CD4-positive, alpha-beta T cell (primary cell): ENCODE measurements around the gene TANK. TPM values are rescaled to one million over a fixed set of nuclear protein-coding genes. Genes with fewer than 3 reads are reported as not detected.

ENCODE experiments used
- ATAC-seq: fragments of 200-7000 bp; cut with Tn5 transposase; one replicate; pipeline ENCODE4 v1.10.0; 2022; ENCODE audit warnings: mild to moderate bottlenecking; ENCODE audit not compliant: poor library complexity
- CTCF ChIA-PET: fragments of 350-600 bp; sonication (Branson Sonifier 250); formaldehyde crosslinking; loops from one replicate; lab custom pipeline; 2021; ENCODE audit warnings: antibody characterized with exemption, inconsistent platforms; lab: Charles Lee
- POLR2A ChIA-PET: fragments of 350-600 bp; sonication (Branson Sonifier 250); formaldehyde crosslinking; loops from one replicate; lab custom pipeline; 2021; ENCODE audit warnings: antibody characterized with exemption, inconsistent platforms; lab: Charles Lee
- DNase-seq, 14 experiments: peaks; one replicate each; pipeline ENCODE4 v3.0.0-alpha.2; 2013 to 2020; ENCODE audit warnings: mixed read lengths in 2 of 14
- H3K27ac ChIP-seq, 2 donors: one replicate each; pipeline versions ENCODE4 v1.5.1 to v1.7.0; 2013; ENCODE audit warnings: low read length in 2 of 2, low read depth in 1 of 2, mild to moderate bottlenecking in 1 of 2
- H3K27me3 ChIP-seq, 2 experiments: 1 replicate in 1 of 2; 2 replicates in 1 of 2; pipeline versions ENCODE4 v1.6.1 to v1.7.0; 2013; ENCODE audit warnings: low read length in 2 of 2, control low read depth in 1 of 2, mild to moderate bottlenecking in 1 of 2, moderate library complexity in 1 of 2; ENCODE audit not compliant: insufficient read depth in 2 of 2, control insufficient read depth in 1 of 2
- H3K36me3 ChIP-seq: one replicate; pipeline ENCODE4 v1.6.1; 2013; ENCODE audit warnings: low read length, control low read depth; ENCODE audit not compliant: insufficient read depth
- H3K4me1 ChIP-seq: one replicate; pipeline ENCODE4 v1.6.1; 2013; ENCODE audit warnings: low read length, control low read depth; ENCODE audit not compliant: insufficient read depth
- H3K4me3 ChIP-seq: one replicate; pipeline ENCODE4 v1.5.1; 2013; ENCODE audit warnings: mild to moderate bottlenecking, low read length, moderate library complexity
- H3K9me3 ChIP-seq, 2 experiments: 1 replicate in 1 of 2; 2 replicates in 1 of 2; pipeline versions ENCODE4 v1.6.1 to v1.7.0; 2013; ENCODE audit warnings: low read length in 2 of 2, mild to moderate bottlenecking in 2 of 2, control low read depth in 1 of 2, moderate library complexity in 1 of 2; ENCODE audit not compliant: control insufficient read depth in 1 of 2, insufficient read depth in 1 of 2
- H3K27ac Mint-ChIP-seq: one replicate; pipeline ENCODE4 v1.8.0; 2020; ENCODE audit warnings: mixed read lengths
- H3K27me3 Mint-ChIP-seq: one replicate; pipeline ENCODE4 v1.8.0; 2021; ENCODE audit warnings: mixed read lengths
- H3K36me3 Mint-ChIP-seq: one replicate; pipeline ENCODE4 v1.8.0; 2021; ENCODE audit warnings: low read depth, mixed read lengths
- H3K4me1 Mint-ChIP-seq: one replicate; pipeline ENCODE4 v1.8.0; 2021; ENCODE audit warnings: low read depth, mixed read lengths
- H3K4me3 Mint-ChIP-seq: one replicate; pipeline ENCODE4 v1.8.0; 2020; ENCODE audit warnings: mild to moderate bottlenecking, mixed read lengths
- H3K9me3 Mint-ChIP-seq: one replicate; pipeline ENCODE4 v1.8.0; 2020; ENCODE audit warnings: mixed read lengths
- CTCF ChIP-seq: fragments of 200-600 bp; IDR thresholded peaks from one replicate; pipeline ENCODE4 v1.8.0; 2022; ENCODE audit warnings: antibody characterized with exemption, mild to moderate bottlenecking
- intact Hi-C, 2 experiments: fragments of 100-400 bp; cut with DNase I in 1 of 2; cut with micrococcal nuclease in 1 of 2; formaldehyde crosslinking; loops; one replicate each; pipeline versions ENCODE4 v1.15.1 to v1.9.0; 2023 to 2025; cut with DNase I, micrococcal nuclease
- total RNA-seq, 174 experiments: library from RNA in 2 of 174; stranded (reverse) in 2 of 174; gene quantifications; one replicate each; pipeline ENCODE4 v1.2.3 and lab custom pipeline; 2021 to 2026

Gene TANK
- total RNA-seq, 2 experiments from 2014 or later = 66.3 to 71.7 TPM

GRCh38 chr2:161119483-161119882 is 40.7 kb upstream of the TANK start:
- intact Hi-C loops = no loop called here
- TF ChIP-seq CTCF = no peak
- H3K27ac ChIP-seq = no peak overlapping the region
- H3K27me3 ChIP-seq = no peaks in the 10 kb centered on the region
- no peak for DNase-seq
- Mint-ChIP-seq H3K36me3 (no peaks in the 10 kb centered on the region), H3K27ac (no peak overlapping the region), H3K4me3 (no peak overlapping the region), H3K4me1 (no peaks in the 10 kb centered on the region), H3K27me3 (no peaks in the 10 kb centered on the region), H3K9me3 (no peaks in the 10 kb centered on the region)
- H3K9me3 ChIP-seq = no peaks in the 10 kb centered on the region
- ChIA-PET CTCF (interaction anchor here (0.7 kb wide), 1 partner anchor 18 kb away, joined by 3 read pairs; no protein-coding TSS in a partner anchor), POLR2A (no interaction called here)
- no peak for ATAC-seq
- no peaks in the 10 kb centered on the region for H3K36me3 ChIP-seq
- H3K4me3 ChIP-seq = no peak overlapping the region
- H3K4me1 ChIP-seq = no peaks in the 10 kb centered on the region

- ChIA-PET CTCF (no interaction called here), POLR2A (no interaction called here)
Measured at GRCh38 chr2:161120775-161121174, 39.5 kb upstream of the TANK start.

GRCh38 chr2:161121622-161122021 is 38.6 kb upstream of the TANK start:
- intact Hi-C loops = no loop called here
- H3K4me3 Mint-ChIP-seq = no peak overlapping the region
- H3K4me1 ChIP-seq = no peaks in the 10 kb centered on the region
- TF ChIP-seq CTCF = no peak
- H3K27ac Mint-ChIP-seq = no peak overlapping the region
- no peak for DNase-seq
- no peak for ATAC-seq
- no peak overlapping the region for H3K27ac ChIP-seq
- H3K36me3 Mint-ChIP-seq = no peaks in the 10 kb centered on the region
- H3K4me1 Mint-ChIP-seq = no peaks in the 10 kb centered on the region
- H3K36me3 ChIP-seq = no peaks in the 10 kb centered on the region
- H3K27me3 ChIP-seq = no peaks in the 10 kb centered on the region
- no peaks in the 10 kb centered on the region for H3K9me3 Mint-ChIP-seq
- no peak overlapping the region for H3K4me3 ChIP-seq
- CTCF ChIA-PET = no interaction called here
- H3K9me3 ChIP-seq = no peaks in the 10 kb centered on the region
- no peaks in the 10 kb centered on the region for H3K27me3 Mint-ChIP-seq
- POLR2A ChIA-PET = interaction anchor here (0.5 kb wide), 1 partner anchor 12 kb away, joined by 3 read pairs; no protein-coding TSS in a partner anchor

More at GRCh38 chr2:161120775-161121174, 39.5 kb upstream of the TANK start:
- no peak overlapping the region for H3K4me3 ChIP-seq
- Mint-ChIP-seq H3K36me3 (no peaks in the 10 kb centered on the region), H3K9me3 (no peaks in the 10 kb centered on the region), H3K4me1 (no peaks in the 10 kb centered on the region), H3K27me3 (no peaks in the 10 kb centered on the region), H3K27ac (no peak overlapping the region), H3K4me3 (no peak overlapping the region)
- H3K9me3 ChIP-seq = no peaks in the 10 kb centered on the region
- ATAC-seq = no peak
- H3K36me3 ChIP-seq = no peaks in the 10 kb centered on the region
- H3K4me1 ChIP-seq = no peaks in the 10 kb centered on the region
- H3K27me3 ChIP-seq = no peaks in the 10 kb centered on the region
- H3K27ac ChIP-seq = no peak overlapping the region
- intact Hi-C loops = no loop called here
- no peak for TF ChIP-seq CTCF
- no peak for DNase-seq
